ENCODE data around the gene TSPAN32.

The TSPAN32 gene

DNA sequence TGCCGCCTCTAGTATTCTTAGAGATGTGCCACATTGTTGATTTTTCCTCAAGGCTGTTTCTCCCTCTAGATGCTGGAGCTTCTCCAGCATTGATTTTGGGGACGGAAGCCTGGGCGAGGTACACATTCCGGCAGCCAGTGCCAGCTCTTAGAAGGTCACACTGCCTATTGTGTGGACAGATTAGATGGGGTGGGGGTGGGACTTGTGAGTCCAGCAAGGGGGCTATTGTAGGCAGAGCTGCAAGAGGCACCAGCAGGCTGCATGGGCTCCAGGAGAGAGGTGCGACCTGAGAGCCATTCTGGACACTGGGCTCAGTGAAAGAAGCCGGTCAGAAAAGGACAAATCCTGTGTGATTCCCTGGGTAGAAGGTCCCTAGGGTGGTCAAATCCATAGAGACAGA is 12.5 kb upstream of the TSPAN32 start:
- no peak for DNase-seq (ENCODE audit: low read depth)

GRCh38 chr11:2289859-2290258 is 12.0 kb upstream of the TSPAN32 start:
- DNase-seq (ENCODE audit: low read depth) = no peak

GRCh38 chr11:2290351-2290841 is 11.4 kb upstream of the TSPAN32 start:
- DNase-seq (ENCODE audit: low read depth) = no peak

DNA sequence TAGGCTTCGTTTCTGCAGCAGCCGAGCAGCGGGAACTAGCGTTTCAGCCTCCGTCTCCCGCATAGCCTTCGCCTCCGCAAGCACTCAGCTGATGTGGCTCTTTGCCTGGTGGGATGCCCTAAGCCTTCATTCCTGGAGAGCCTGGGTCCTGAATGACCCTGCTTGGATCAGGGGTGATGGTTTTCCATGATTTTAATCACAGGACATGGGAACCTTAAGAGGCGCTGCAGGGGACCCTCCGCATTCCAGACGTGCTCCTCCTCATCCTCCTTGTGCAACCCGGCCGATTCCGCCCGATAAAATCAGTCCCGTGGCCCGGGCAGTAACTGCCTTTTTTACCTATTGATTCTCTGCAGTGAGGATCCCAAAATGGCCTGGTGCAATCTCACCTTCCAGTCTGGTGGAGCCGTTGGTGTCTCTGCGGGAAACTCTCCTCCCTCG is 8.3 kb upstream of the TSPAN32 start:
- no peak for DNase-seq (ENCODE audit: low read depth)

DNA sequence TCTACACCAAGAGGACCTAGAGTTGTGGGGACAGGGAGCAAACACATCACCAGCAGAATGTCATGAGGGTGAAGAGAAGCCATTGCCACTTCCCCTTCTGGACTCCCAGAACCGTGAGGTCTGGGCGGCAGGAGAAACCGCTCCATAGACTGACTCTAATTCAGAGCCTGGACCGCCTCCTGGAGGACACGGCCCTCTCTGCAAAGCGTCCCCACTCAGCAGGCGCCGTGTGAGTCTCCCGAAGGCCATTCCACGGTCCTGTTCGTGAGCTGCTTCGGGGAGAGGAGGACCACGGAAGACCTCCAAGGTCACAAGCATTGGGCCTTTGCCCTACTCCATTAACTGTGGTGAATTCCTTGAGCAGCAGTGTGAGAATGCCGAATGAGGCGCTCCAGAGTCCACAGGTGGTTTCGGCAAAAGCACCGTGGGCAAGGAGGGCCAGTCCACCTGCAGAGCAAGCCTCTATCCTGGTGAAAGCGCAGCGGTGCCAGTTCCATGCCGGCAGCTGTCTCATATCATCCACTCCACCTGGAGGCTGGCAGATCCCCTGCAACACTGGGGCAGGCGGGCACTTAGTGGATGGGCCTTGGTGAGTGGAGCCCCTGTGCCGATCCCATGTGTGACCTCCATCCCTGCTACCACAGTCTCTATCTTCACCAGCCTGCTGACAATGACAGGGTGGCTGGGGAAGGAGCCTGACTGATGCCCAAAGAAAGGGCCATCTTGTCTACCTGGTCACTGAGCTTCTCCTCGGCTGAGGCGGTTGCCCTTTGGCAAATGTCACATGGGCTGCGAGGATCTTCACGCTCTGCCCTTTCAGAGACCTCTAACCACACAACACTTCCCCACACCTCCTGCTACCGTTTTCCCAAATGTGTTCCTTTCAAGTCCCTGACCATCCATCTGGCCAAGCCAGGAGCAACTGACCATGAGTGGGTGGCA is 7.6 kb upstream of the TSPAN32 start:
- no peak for DNase-seq (ENCODE audit: low read depth)

DNA sequence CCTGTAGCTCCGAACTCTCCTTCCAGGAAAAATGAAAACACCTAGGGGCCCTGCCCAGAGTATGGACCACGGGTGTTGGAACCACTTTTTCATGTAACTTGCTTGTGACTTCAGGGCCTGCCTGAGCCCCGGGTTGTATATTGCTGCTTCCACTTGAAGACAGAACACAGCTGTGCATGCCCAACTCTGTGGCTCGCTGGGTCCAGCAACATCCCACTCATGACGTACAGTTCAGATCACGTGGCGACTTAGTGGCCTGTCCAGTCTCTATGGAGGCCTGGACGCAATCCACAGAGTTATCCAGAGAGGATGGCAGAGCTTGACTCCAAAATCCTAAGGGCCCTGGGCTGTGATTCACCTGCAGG is 6.9 kb upstream of the TSPAN32 start:
- DNase-seq (ENCODE audit: low read depth) = no peak

DNA sequence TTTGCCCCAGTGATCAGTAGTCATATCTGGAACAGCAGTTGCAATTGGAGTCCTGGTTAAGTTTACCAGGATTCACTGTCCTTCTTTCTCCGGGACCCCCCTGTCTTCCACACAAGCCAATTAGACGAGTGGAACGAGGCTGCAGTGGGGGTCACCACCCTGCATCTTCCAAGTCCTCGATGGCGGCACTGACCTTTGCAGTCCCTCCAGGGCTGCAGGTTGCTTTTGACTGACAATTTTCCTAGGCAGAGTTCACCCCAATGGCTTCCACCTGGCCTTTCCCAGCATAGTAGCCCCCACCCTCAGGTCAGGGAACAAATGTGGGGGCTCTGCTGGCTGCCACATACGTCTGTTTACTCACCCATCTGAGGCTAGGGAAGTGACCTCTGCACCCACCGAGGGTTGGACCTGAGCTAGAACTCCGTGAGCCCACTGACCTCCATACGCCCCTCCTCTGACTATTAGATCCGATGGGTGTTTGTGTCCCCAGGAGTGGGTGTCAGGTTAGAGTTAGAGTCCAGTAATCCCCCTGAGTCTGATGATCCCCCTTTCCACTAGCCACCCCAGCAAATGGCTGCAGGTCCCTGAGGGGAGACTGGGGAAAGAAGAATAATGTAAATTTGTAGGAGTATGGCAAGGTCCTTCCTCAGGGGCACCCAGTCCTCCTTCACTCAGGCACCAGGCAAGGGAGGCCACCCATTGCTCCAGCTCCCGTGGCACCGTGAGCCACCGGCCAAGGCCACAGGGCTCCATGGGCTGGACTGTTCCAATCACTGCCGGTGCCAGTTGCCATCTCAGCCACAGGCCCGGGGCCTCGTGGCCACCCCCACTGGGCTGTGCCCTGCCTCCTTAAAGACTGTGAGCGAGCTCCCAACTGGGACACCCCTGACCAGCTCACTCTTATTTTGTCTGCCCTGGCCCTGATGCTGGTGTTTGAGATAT is 5.6 kb upstream of the TSPAN32 start:
- DNase-seq (ENCODE audit: low read depth) = no peak

- DNase-seq (ENCODE audit: low read depth) = no peak
Observed at GRCh38 chr11:2296913-2297622, 4.7 kb upstream of the TSPAN32 start.

DNA sequence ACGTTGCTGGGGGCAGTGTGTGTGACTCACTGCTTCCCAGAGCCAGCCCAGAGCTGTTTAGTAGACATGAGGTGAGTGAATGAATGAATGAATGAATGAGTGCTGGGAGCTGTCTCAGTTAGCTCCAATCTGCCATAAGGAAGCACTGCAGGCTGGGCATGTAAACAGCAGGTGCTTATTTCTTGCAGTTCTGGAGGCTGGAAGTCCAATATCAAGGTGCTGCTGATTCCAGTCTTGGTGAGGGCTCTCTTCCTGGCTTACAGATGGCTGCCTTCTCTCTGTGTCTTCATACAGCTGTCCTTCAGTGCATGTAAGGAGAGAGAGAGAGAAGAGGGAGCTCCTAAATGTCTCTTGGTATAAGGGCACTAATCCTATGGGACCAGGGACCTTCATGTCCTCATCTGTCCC is 4.2 kb upstream of the TSPAN32 start:
- no peak for DNase-seq (ENCODE audit: low read depth)

DNA sequence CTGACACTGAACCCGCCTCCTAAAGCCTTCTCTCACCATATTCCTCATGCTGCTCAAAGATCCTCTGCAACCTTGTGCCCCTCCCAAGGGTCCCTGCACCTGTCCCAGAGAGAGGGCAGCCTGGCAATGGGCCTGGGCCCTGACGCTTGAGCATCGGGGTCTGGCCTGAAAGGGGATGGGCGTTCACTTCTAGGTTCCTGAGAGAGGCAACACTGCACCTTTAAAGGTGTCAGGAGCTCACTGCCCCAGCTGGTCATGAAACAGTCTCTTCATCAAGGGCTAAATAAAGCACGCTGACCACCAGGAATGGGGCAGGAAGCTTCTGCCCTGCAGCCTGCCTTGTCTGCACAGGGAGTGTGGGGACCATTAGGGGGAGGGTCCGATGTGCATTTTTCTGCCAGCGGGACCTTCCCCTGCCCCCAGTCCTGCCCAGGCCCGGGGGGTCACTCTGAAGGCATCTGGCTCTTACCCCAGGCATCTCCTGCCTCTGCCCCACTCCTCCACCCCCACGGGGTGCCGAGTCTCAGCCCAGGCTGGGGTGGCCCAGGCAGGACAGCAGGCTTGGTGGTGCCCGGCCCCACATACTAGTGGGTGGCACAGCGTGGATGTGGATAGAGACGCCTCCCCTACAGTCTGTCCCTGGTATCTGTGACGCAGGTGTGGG is 3.5 kb upstream of the TSPAN32 start:
- DNase-seq (ENCODE audit: low read depth) = no peak

GRCh38 chr11:2298795-2299761 is 2.7 kb upstream of the TSPAN32 start:
- DNase-seq (ENCODE audit: low read depth) = peak; percentile 36

DNA sequence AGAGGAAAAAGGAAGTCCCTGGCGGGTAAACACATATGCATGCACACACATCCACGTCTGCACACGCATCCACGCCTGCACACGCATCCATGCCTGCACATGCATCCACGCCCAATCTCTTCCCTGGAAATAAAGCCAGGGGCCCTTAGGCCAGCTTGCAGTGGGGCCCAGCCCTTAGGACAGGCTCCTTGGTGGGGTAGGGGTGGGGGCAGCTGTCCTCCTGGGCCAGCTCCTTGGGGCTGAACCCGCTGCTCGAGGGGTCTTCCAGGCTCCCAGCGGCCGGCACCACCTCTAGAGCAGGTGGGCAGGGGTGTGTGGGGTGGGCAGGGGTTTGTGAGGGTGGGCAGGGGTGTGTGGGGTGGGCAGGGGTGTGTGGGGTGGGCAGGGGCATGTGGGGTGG is 2.0 kb upstream of the TSPAN32 start:
- no peak for DNase-seq (ENCODE audit: low read depth)

- DNase-seq (ENCODE audit: low read depth) = no peak
Observed at GRCh38 chr11:2300290-2300935, 1.4 kb upstream of the TSPAN32 start.

- no peak for DNase-seq (ENCODE audit: low read depth)
Observed at GRCh38 chr11:2300936-2301630, 730 bp upstream of the TSPAN32 start.

GRCh38 chr11:2302306-2302895 is 588 bp downstream of the TSPAN32 start:
- DNase-seq (ENCODE audit: low read depth) = no peak

DNA sequence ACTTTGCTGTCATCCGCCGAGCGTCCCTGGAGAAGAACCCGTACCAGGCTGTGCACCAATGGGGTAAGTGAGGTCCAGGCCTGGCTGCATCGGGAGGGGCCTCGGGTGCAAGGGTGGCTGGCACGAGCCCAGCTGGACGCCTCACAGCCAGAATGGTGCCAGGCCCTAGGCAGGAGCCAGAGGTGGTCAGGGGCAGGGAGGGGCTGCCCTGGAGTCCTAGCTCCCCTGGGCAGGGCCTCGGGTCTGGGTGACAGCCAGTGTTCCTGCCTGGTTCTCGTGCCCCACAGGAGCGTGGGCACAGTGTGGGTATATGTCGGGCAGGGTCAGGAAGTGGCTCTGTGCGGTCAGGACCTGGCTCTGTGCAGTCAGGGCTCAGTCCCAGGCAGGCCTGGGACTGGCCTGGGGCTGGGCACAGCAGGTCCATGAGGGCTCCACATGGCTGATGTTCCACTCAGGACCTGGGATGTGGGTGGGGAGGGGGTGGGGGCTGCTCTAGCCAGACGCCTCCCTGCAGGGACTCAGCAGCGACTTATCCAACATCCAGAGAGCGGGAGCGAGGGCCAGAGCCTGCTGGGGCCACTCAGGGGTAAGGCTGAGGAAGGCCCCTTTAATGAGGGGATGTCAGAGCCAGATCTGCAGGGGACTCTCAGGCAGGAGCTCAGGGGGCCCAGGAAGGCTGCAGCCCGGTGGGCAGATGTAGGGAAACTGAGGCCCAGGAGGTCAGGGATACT is 1.2 kb downstream of the TSPAN32 start:
- DNase-seq (ENCODE audit: low read depth) = no peak

DNA sequence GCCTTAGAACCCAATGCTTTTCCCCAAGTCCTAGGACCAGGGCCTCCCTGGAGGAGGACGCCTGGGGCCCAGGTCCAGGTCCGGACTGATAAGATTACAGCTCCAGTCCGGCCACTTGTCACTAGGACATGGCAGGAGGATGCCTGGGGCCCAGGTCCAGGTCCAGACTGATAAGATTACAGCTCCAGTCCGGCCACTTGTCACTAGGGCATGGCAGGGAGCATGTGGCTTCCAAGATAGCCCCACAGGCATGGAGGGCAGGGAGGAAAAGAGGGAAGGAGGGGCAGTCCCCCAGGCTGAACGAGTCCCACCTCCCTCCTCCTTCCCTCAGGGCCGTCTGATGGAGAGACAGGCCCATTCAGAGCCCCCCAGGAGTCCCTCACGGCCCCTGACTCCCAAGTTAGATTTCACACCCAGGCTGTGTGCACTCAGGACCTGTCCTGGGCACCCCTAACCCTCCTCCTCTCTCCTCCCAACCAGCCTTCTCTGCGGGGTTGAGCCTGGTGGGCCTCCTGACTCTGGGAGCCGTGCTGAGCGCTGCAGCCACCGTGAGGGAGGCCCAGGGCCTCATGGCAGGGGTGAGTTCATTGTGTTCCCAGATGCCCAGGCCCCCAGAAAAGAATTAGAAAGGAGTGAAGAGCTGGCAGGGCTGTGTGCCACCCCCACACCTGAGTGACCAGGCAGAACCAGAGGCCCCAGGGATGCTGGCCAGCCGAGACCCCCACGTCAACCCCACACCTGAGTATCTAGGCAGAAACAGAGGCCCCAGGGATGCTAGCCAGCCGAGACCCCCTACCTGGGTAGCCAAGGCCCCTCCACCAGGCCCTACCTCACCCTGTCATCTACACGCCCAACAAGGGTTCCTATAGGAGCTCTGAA is 2.1 kb downstream of the TSPAN32 start:
- DNase-seq (ENCODE audit: low read depth) = no peak

All from ELR (cell line).